GM20000 (cell line): Measurements from ENCODE around the gene PRKAR1B.

Experiments used
- DNase-seq: peaks from one replicate; pipeline ENCODE4 v3.0.0; 2012; ENCODE audit warnings: low spot score
- CTCF ChIP-seq: IDR thresholded peaks from 2 replicates; pipeline ENCODE4 v1.5.1; 2012; ENCODE audit warnings: mild to moderate bottlenecking, control low read depth; ENCODE audit errors: extremely low read depth, missing control alignments

Gene PRKAR1B

DNA sequence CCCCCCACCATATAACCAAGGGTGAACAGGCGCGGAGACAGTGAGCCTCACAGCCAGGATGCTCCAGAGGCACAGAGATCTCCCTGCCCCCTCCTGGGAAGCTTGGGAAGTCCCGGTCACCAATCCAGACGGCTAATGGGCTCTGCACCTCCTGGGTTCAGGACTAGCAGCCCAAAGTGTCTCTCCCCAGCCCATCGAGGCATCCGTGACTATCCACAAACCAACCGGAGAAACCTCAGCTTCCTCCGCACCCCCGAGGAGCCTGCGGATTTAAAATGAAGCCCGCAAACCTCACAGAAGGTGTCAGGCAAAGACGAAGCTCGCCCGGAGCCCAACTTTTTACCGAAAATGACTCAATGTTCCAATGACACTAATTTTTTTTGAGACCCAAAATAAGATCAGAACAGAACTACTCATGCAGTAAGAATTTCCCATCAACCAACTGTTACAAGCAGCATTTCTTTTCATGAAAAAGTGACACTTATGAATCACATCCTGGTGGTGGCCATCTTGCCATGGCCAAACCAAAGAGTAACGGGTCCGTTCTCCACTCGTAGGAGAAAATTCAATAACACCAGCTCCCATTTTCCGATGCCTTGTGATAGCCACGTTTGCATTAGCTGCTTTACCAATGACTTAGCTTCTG lies 213.4 kb downstream of the PRKAR1B start:
- no peak for TF ChIP-seq CTCF

GRCh38 chr7:512541-513311 lies 214.4 kb downstream of the PRKAR1B start:
- TF ChIP-seq CTCF = no peak
- no peak for DNase-seq

More for the DNA sequence above, 213.4 kb downstream of the PRKAR1B start:
- no peak for DNase-seq

GRCh38 chr7:512146-512510 lies 215.0 kb downstream of the PRKAR1B start:
- no peak for TF ChIP-seq CTCF
- DNase-seq = no peak

- no peak for TF ChIP-seq CTCF
- no peak for DNase-seq
Observed at GRCh38 chr7:511476-512145, 215.5 kb downstream of the PRKAR1B start.

- TF ChIP-seq CTCF = no peak
- DNase-seq = no peak
Observed at GRCh38 chr7:510782-511281, 216.2 kb downstream of the PRKAR1B start.

- no peak for TF ChIP-seq CTCF
Observed at GRCh38 chr7:510131-510481, 217.0 kb downstream of the PRKAR1B start.

GRCh38 chr7:509426-510130 lies 217.5 kb downstream of the PRKAR1B start:
- no peak for TF ChIP-seq CTCF
- DNase-seq = no peak

More at GRCh38 chr7:510131-510481, 217.0 kb downstream of the PRKAR1B start:
- no peak for DNase-seq
